H1 (cell line): ENCODE data around the gene ADAMTS6. TPM values are rescaled to one million over a fixed set of nuclear protein-coding genes. Genes with fewer than 3 reads are reported as not detected.

ENCODE experiments used
- CTCF ChIA-PET: fragments of 300-600 bp; sonication (Branson Sonifier 250); formaldehyde crosslinking; loops from one replicate; lab custom pipeline; 2021; ENCODE audit not compliant: partially characterized antibody; lab: Charles Lee
- POLR2A ChIA-PET: fragments of 300-600 bp; sonication (Branson Sonifier 250); formaldehyde crosslinking; loops from one replicate; lab custom pipeline; 2021; ENCODE audit warnings: inconsistent platforms; ENCODE audit not compliant: partially characterized antibody; lab: Charles Lee
- DNase-seq, 2 experiments: peaks; one replicate each; pipeline versions ENCODE4 v3.0.0 to v3.0.0-alpha.2; 2010 to 2022; ENCODE audit warnings: low spot score in 2 of 2, low read depth in 1 of 2, mixed read lengths in 1 of 2
- FAIRE-seq: peaks from 2 replicates; lab custom pipeline; 2011; peaks lifted over from hg19 to GRCh38; lab: Jason Lieb, UNC
- H2AFZ ChIP-seq: 2 replicates; pipeline ENCODE4 v1.8.1; 2012; ENCODE audit warnings: low read length, inconsistent platforms
- H2AK5ac ChIP-seq: 2 replicates; pipeline ENCODE4 v1.6.1; 2013; ENCODE audit warnings: low read depth, low read length
- H2BK120ac ChIP-seq: replicated peaks from 2 replicates; pipeline ENCODE3; 2013; ENCODE audit warnings: low read depth, low read length, inconsistent platforms
- H2BK12ac ChIP-seq: 2 replicates; pipeline ENCODE4 v1.6.1; 2013; ENCODE audit warnings: low read depth, low read length
- H2BK15ac ChIP-seq: 2 replicates; pipeline ENCODE4 v1.6.1; 2013; ENCODE audit warnings: low read length
- H2BK20ac ChIP-seq: 2 replicates; pipeline ENCODE4 v1.6.1; 2013; ENCODE audit warnings: low read length
- H2BK5ac ChIP-seq: 2 replicates; pipeline ENCODE4 v1.6.1; 2013; ENCODE audit warnings: low read depth, low read length
- H3K14ac ChIP-seq: 2 replicates; pipeline ENCODE4 v1.6.1; 2013; ENCODE audit warnings: inconsistent platforms; ENCODE audit not compliant: insufficient read length
- H3K18ac ChIP-seq: 2 replicates; pipeline ENCODE4 v1.6.1; 2013; ENCODE audit warnings: low read length; ENCODE audit errors: extremely low read depth
- H3K23ac ChIP-seq: 2 replicates; pipeline ENCODE4 v1.6.1; 2013; ENCODE audit warnings: inconsistent platforms; ENCODE audit not compliant: insufficient read length
- H3K23me2 ChIP-seq: 2 replicates; pipeline ENCODE4 v1.6.1; 2013; ENCODE audit warnings: low read depth, low read length
- H3K27ac ChIP-seq: 2 replicates; pipeline ENCODE4 v1.6.1; 2011; ENCODE audit warnings: low read depth, low read length, inconsistent platforms
- H3K27me3 ChIP-seq, 4 experiments: replicated peaks in 1 of 4; 1 replicate in 1 of 4; 2 replicates in 3 of 4; pipeline versions ENCODE4 v1.6.1 to v1.8.1; 2011 to 2013; ENCODE audit warnings: low read length in 3 of 4, mild to moderate bottlenecking in 3 of 4, inconsistent platforms in 2 of 4, mixed read lengths in 2 of 4, moderate library complexity in 1 of 4; ENCODE audit not compliant: control insufficient read depth in 3 of 4, insufficient read depth in 3 of 4; ENCODE audit errors: extremely low read depth in 1 of 4
- H3K36me3 ChIP-seq, 4 experiments: 2 replicates each; pipeline versions ENCODE4 v1.6.1 to v1.8.1; 2011 to 2013; ENCODE audit warnings: mild to moderate bottlenecking in 4 of 4, low read length in 3 of 4, moderate library complexity in 2 of 4, control low read depth in 1 of 4, inconsistent platforms in 1 of 4; ENCODE audit not compliant: insufficient read depth in 4 of 4, control insufficient read depth in 2 of 4
- H3K4ac ChIP-seq: replicated peaks from 2 replicates; pipeline ENCODE3; 2013; ENCODE audit warnings: low read length, low read depth, mixed read lengths, inconsistent platforms; ENCODE audit not compliant: insufficient read length
- H3K4me1 ChIP-seq, 4 experiments: replicated peaks in 1 of 4; 1 replicate in 1 of 4; 2 replicates in 3 of 4; pipeline versions ENCODE4 v1.6.1 to v1.8.1; 2011 to 2013; ENCODE audit warnings: low read length in 3 of 4, inconsistent platforms in 2 of 4, mixed read lengths in 1 of 4; ENCODE audit not compliant: insufficient read depth in 4 of 4, control insufficient read depth in 3 of 4
- H3K4me2 ChIP-seq, 2 experiments: 2 replicates each; pipeline versions ENCODE4 v1.6.1 to v1.8.1; 2011 to 2013; ENCODE audit warnings: low read depth in 2 of 2, low read length in 2 of 2, control low read depth in 1 of 2, inconsistent platforms in 1 of 2, mild to moderate bottlenecking in 1 of 2; ENCODE audit not compliant: insufficient read depth in 1 of 2
- H3K4me3 ChIP-seq, 4 experiments: fragments of 200-600, 300-600 bp in 1 of 4; sonication (generic), shearing (Covaris generic), sonication (Bioruptor Twin) in 1 of 4; 2 replicates each; pipeline versions ENCODE4 v1.5.1 to v1.8.1; 2011 to 2016; ENCODE audit warnings: low read length in 4 of 4, low read depth in 3 of 4, control low read depth in 2 of 4, inconsistent platforms in 2 of 4, mild to moderate bottlenecking in 2 of 4, mixed read lengths in 1 of 4, moderate library complexity in 1 of 4; ENCODE audit not compliant: insufficient read depth in 2 of 4; ENCODE audit errors: extremely low read depth in 1 of 4
- H3K56ac ChIP-seq: replicated peaks from 2 replicates; pipeline ENCODE3; 2013; ENCODE audit warnings: low read depth, mild to moderate bottlenecking, mixed read lengths, low read length, inconsistent platforms; ENCODE audit not compliant: insufficient read length
- H3K79me1 ChIP-seq: 2 replicates; pipeline ENCODE4 v1.6.1; 2013; ENCODE audit warnings: low read depth, low read length, control low read depth
- H3K79me2 ChIP-seq, 2 experiments: 2 replicates each; pipeline versions ENCODE4 v1.6.1 to v1.8.1; 2012 to 2013; ENCODE audit warnings: low read length in 2 of 2, mild to moderate bottlenecking in 2 of 2, inconsistent platforms in 1 of 2; ENCODE audit not compliant: insufficient read depth in 2 of 2, control insufficient read depth in 1 of 2
- H3K9ac ChIP-seq, 4 experiments: replicated peaks in 1 of 4; 1 replicate in 1 of 4; 2 replicates in 3 of 4; pipeline versions ENCODE4 v1.6.1 to v1.8.1; 2011 to 2013; ENCODE audit warnings: low read depth in 3 of 4, low read length in 3 of 4, control low read depth in 2 of 4, mild to moderate bottlenecking in 2 of 4, moderate library complexity in 2 of 4, inconsistent platforms in 1 of 4; ENCODE audit errors: extremely low read depth in 1 of 4
- H3K9me3 ChIP-seq, 2 experiments: 2 replicates each; pipeline versions ENCODE4 v1.6.1 to v1.8.1; 2012 to 2013; ENCODE audit warnings: mild to moderate bottlenecking in 2 of 2, moderate library complexity in 2 of 2, control low read depth in 1 of 2, inconsistent platforms in 1 of 2, low read depth in 1 of 2, low read length in 1 of 2, mixed read lengths in 1 of 2; ENCODE audit not compliant: insufficient read depth in 2 of 2
- H4K20me1 ChIP-seq, 2 experiments: replicated peaks in 1 of 2; 2 replicates each; pipeline versions ENCODE3 to v1.8.1; 2011 to 2013; ENCODE audit warnings: inconsistent platforms in 2 of 2, low read length in 2 of 2, mild to moderate bottlenecking in 1 of 2; ENCODE audit not compliant: insufficient read depth in 2 of 2, control insufficient read depth in 1 of 2
- H4K5ac ChIP-seq: 2 replicates; pipeline ENCODE4 v1.6.1; 2013; ENCODE audit warnings: low read length, low read depth, mixed read lengths, inconsistent platforms; ENCODE audit not compliant: insufficient read length
- H4K8ac ChIP-seq: 2 replicates; pipeline ENCODE4 v1.8.0; 2013; ENCODE audit warnings: mild to moderate bottlenecking, moderate library complexity, low read length, inconsistent platforms; ENCODE audit not compliant: insufficient read depth; ENCODE audit errors: extremely low read depth
- H4K91ac ChIP-seq: replicated peaks from 2 replicates; pipeline ENCODE3; 2013; ENCODE audit warnings: low read length, mixed read lengths, inconsistent platforms; ENCODE audit not compliant: insufficient read length
- BRCA1 ChIP-seq: IDR thresholded peaks from 2 replicates; pipeline ENCODE4 v1.6.1; 2012; ENCODE audit warnings: low read depth, low read length, improper control_type of control experiment
- CTBP2 ChIP-seq: IDR thresholded peaks from 2 replicates; pipeline ENCODE4 v1.7.0; 2011; ENCODE audit warnings: borderline replicate concordance, mild to moderate bottlenecking, moderate library complexity, mixed read lengths, low read length; ENCODE audit not compliant: insufficient read depth, insufficient read length
- HDAC6 ChIP-seq: IDR thresholded peaks from one replicate; pipeline ENCODE4 v1.7.1; 2012; ENCODE audit warnings: low read depth, mild to moderate bottlenecking, inconsistent platforms, low read length, moderate library complexity
- JUND ChIP-seq: IDR thresholded peaks from 2 replicates; pipeline ENCODE4 v1.6.1; 2011; ENCODE audit warnings: mild to moderate bottlenecking, improper control_type of control experiment, low read length
- KDM5A ChIP-seq: fragments of 200-600 bp; IDR thresholded peaks from 2 replicates; pipeline ENCODE4 v1.7.1; 2012; ENCODE audit warnings: mild to moderate bottlenecking, low read length, inconsistent platforms, mixed read lengths
- NANOG ChIP-seq: IDR thresholded peaks from 2 replicates; pipeline ENCODE4 v1.6.1; 2011; ENCODE audit warnings: low read length, low read depth, mild to moderate bottlenecking, inconsistent platforms; ENCODE audit not compliant: insufficient read depth, poor library complexity, severe bottlenecking
- PHF8 ChIP-seq: fragments of 200-600 bp; sonication (generic); conservative IDR thresholded peaks from 2 replicates; pipeline ENCODE4 v1.7.1; 2012; ENCODE audit warnings: low read depth, mild to moderate bottlenecking, inconsistent platforms, low read length, moderate library complexity
- SP1 ChIP-seq: IDR thresholded peaks from 2 replicates; pipeline ENCODE4 v1.6.1; 2011; ENCODE audit warnings: low read depth, low read length
- TEAD4 ChIP-seq: IDR thresholded peaks from 2 replicates; pipeline ENCODE4 v1.6.1; 2012; ENCODE audit warnings: low read depth, low read length, inconsistent platforms, mixed read lengths
- USF2 ChIP-seq: IDR thresholded peaks from 2 replicates; pipeline ENCODE4 v1.6.1; 2011; ENCODE audit warnings: low read length, improper control_type of control experiment
- YY1 ChIP-seq: IDR thresholded peaks from 2 replicates; pipeline ENCODE4 v1.6.1; 2011; ENCODE audit warnings: low read depth, mild to moderate bottlenecking, low read length
- WGBS, 2 experiments: shearing (Covaris generic) in 1 of 2; methylation state at CpG; one replicate each; pipeline versions ENCODE4 v1.1.6 to v1.1.7; 2013 to 2015; ENCODE audit warnings: low lambda C conversion rate in 2 of 2, mixed read lengths in 2 of 2, inconsistent platforms in 1 of 2, low coverage in 1 of 2, missing lambda C conversion rate in 1 of 2; ENCODE audit not compliant: insufficient replicate concordance in 2 of 2, insufficient coverage in 1 of 2, insufficient read length in 1 of 2; ENCODE audit errors: extremely low coverage in 1 of 2, missing lambda C conversion rate in 1 of 2; 5-methylcytosine and 5-hydroxymethylcytosine counted together
- polyA plus RNA-seq, 7 experiments: library from polyadenylated mRNA; depleted of rRNA in 3 of 7; stranded (reverse) in 5 of 7; unstranded in 2 of 7; fragments of >200 nt in 5 of 7; fragments of 200-250 nt in 2 of 7; gene quantifications; 1 replicate in 5 of 7; 2 replicates in 1 of 7; 4 replicates in 1 of 7; pipeline versions ENCODE4 v1.2.1 to v1.2.3, GENCODE V29; 2011 to 2013; ENCODE audit warnings: missing spikeins in 2 of 7, mixed read lengths in 2 of 7
- total RNA-seq: library from RNA; stranded (reverse); fragmentation: NEBNext Ultra II Directional; extraction: Animal tissue kit (Norgen Biotek cat#: 25700); gene quantifications from 2 replicates; pipeline ENCODE4 v1.2.1, GENCODE V29; 2021

Gene ADAMTS6
- total and polyA plus RNA-seq, 2 of the 8 experiments (the other 6 are each of a cell fraction or from before 2014, with no cell fraction given): 0.74 to 2.4 TPM

GRCh38 chr5:65506961-65507360 is 25.2 kb upstream of the ADAMTS6 start:
- no peak overlapping the region for H2BK120ac ChIP-seq
- FAIRE-seq: no peak
- H2BK20ac ChIP-seq: no peak overlapping the region
- POLR2A ChIA-PET: no interaction called here
- WGBS, 2 experiments: 88% methylated on average over 3 of the region's 3 CpGs; no CpG with 5 or more reads in 1 of the 2 experiments
- no peak overlapping the region for H2BK15ac ChIP-seq
- H3K9ac ChIP-seq: no peak overlapping the region
- no peaks in the 10 kb centered on the region; a peak in 1 of 4 replicates for H3K9me3 ChIP-seq
- no peaks in the 10 kb centered on the region for H3K36me3 ChIP-seq
- H3K4ac ChIP-seq: no peak overlapping the region
- H4K20me1 ChIP-seq: no peaks in the 10 kb centered on the region
- H3K27me3 ChIP-seq: no peaks in the 10 kb centered on the region
- no peak overlapping the region for H3K14ac ChIP-seq
- no peak overlapping the region for H4K5ac ChIP-seq
- CTCF ChIA-PET: interaction anchor here (1.0 kb wide), 1 partner anchor 24 kb away, joined by 3 read pairs; no protein-coding TSS in a partner anchor
- no peak overlapping the region for H2AFZ ChIP-seq
- H3K56ac ChIP-seq: no peak overlapping the region
- H3K4me2 ChIP-seq: no peak overlapping the region
- H3K4me1 ChIP-seq: no peaks in the 10 kb centered on the region
- no peak overlapping the region for H3K23ac ChIP-seq
- DNase-seq: no peak
- H2BK5ac ChIP-seq: no peak overlapping the region
- no peak overlapping the region for H2AK5ac ChIP-seq
- H3K23me2 ChIP-seq: no peaks in the 10 kb centered on the region
- no peak for TF ChIP-seq BRCA1
- no peak for TF ChIP-seq PHF8
- no peak for TF ChIP-seq CTBP2
- TF ChIP-seq JUND: no peak
- TF ChIP-seq YY1: no peak
- TF ChIP-seq NANOG: no peak
- no peak for TF ChIP-seq USF2
- TF ChIP-seq HDAC6: no peak
- no peak for TF ChIP-seq KDM5A
- TF ChIP-seq SP1: no peak
- no peak for TF ChIP-seq TEAD4
- TF ChIP-seq, all 59 proteins: peak for 0
- Histone ChIP-seq H3K79me1 (no peaks in the 10 kb centered on the region), H3K27ac (no peak overlapping the region), H4K91ac (no peak overlapping the region), H3K79me2 (no peaks in the 10 kb centered on the region), H3K18ac (no peak overlapping the region), H4K8ac (no peak overlapping the region), H2BK12ac (no peak overlapping the region), H3K4me3 (no peak overlapping the region)
